B cell (primary cell): ENCODE results near the gene E2F6.

ENCODE experiments used
- CTCF ChIP-seq: fragments of 200-600 bp; IDR thresholded peaks from one replicate; pipeline ENCODE4 v1.8.0; 2022; ENCODE audit warnings: antibody characterized with exemption, mild to moderate bottlenecking
- EZH2 ChIP-seq: IDR thresholded peaks from 2 replicates; pipeline ENCODE4 v1.6.1; 2012; ENCODE audit warnings: borderline replicate concordance, low read depth, mild to moderate bottlenecking, moderate library complexity, low read length; ENCODE audit not compliant: insufficient read depth, poor library complexity, severe bottlenecking

GRCh38 chr2:11422491-11422865, 43.5 kb downstream of the E2F6 start:
- TF ChIP-seq CTCF (no peak), EZH2 (no peak)
